Hepatocyte (in vitro differentiated cells): ENCODE data around the gene DOCK2. TPM values are rescaled to one million over a fixed set of nuclear protein-coding genes. Genes with fewer than 3 reads are reported as not detected.

Experiments used
- DNase-seq: peaks from one replicate; pipeline ENCODE4 v3.0.0-alpha.2; 2016; ENCODE audit warnings: low spot score
- H2AFZ ChIP-seq: fragments of 200-600 bp; sonication (generic); 2 replicates; pipeline ENCODE4 v1.6.0; 2016; ENCODE audit warnings: antibody characterized with exemption, mild to moderate bottlenecking
- H3K27ac ChIP-seq: fragments of 200-600 bp; sonication (generic); 2 replicates; pipeline ENCODE4 v1.5.1; 2016; ENCODE audit warnings: mild to moderate bottlenecking
- H3K27me3 ChIP-seq: fragments of 200-600 bp; sonication (generic); 2 replicates; pipeline ENCODE4 v1.6.1; 2016
- H3K36me3 ChIP-seq: fragments of 200-600 bp; sonication (generic); replicated peaks from 2 replicates; pipeline ENCODE4 v1.5.1; 2016; ENCODE audit warnings: low read depth; ENCODE audit not compliant: insufficient read depth
- H3K4me1 ChIP-seq: fragments of 200-600 bp; sonication (generic); 2 replicates; pipeline ENCODE4 v1.5.1; 2016; ENCODE audit warnings: mild to moderate bottlenecking, moderate library complexity; ENCODE audit not compliant: insufficient read depth
- H3K4me2 ChIP-seq: fragments of 200-600 bp; sonication (generic); 2 replicates; pipeline ENCODE4 v1.6.0; 2016
- H3K4me3 ChIP-seq: fragments of 200-600 bp; sonication (generic); 2 replicates; pipeline ENCODE4 v1.5.1; 2016; ENCODE audit warnings: mild to moderate bottlenecking
- H3K79me2 ChIP-seq: fragments of 200-600 bp; sonication (generic); 2 replicates; pipeline ENCODE4 v1.6.0; 2017; ENCODE audit warnings: mild to moderate bottlenecking
- H3K9me2 ChIP-seq: fragments of 200-600 bp; sonication (generic); replicated peaks from 2 replicates; pipeline ENCODE4 v1.6.0; 2017; ENCODE audit warnings: mild to moderate bottlenecking; ENCODE audit not compliant: insufficient read depth
- H3K9me3 ChIP-seq: fragments of 200-600 bp; sonication (generic); 2 replicates; pipeline ENCODE4 v1.5.1; 2016; ENCODE audit warnings: low read depth, mild to moderate bottlenecking
- H4K20me1 ChIP-seq: fragments of 200-600 bp; sonication (generic); 2 replicates; pipeline ENCODE4 v1.6.0; 2016; ENCODE audit warnings: mild to moderate bottlenecking; ENCODE audit not compliant: insufficient read depth, poor library complexity, severe bottlenecking
- EZH2 ChIP-seq: fragments of 200-600 bp; sonication (generic); IDR thresholded peaks from 2 replicates; pipeline ENCODE4 v1.6.1; 2016; ENCODE audit warnings: antibody characterized with exemption, mild to moderate bottlenecking, borderline replicate concordance
- EZH2phosphoT487 ChIP-seq: fragments of 200-600 bp; sonication (generic); IDR thresholded peaks from one replicate; pipeline ENCODE4 v1.6.1; 2018; ENCODE audit warnings: antibody characterized with exemption, mild to moderate bottlenecking, low read depth, moderate library complexity; ENCODE audit not compliant: unreplicated experiment, severe bottlenecking
- WGBS: methylation state at CpG from one replicate; pipeline ENCODE4 v1.1.6; 2016; ENCODE audit warnings: low lambda C conversion rate; ENCODE audit errors: missing lambda C conversion rate; 5-methylcytosine and 5-hydroxymethylcytosine counted together
- polyA plus RNA-seq: library from polyadenylated mRNA; unstranded; fragments of >200 nt; fragmentation: Nextera tagmentation; extraction: Ambion mirVana; gene quantifications from 2 replicates; pipeline ENCODE4 v1.2.1, GENCODE V29; 2016
- total RNA-seq: library from RNA; depleted of rRNA; stranded (reverse); fragments of >200 nt; gene quantifications from 2 replicates; pipeline ENCODE4 v1.2.3, GENCODE V29; 2014
- TF ChIP-seq, protein P1 (sequence below): fragments of 200-600 bp; sonication (generic); IDR thresholded peaks from 2 replicates; pipeline ENCODE4 v1.5.1; 2016; ENCODE audit warnings: antibody characterized with exemption, mild to moderate bottlenecking; ENCODE audit not compliant: poor library complexity

Gene DOCK2
- total and polyA plus RNA-seq, 2 experiments from 2014 or later, result 0.60 TPM; not detected in 1

DNA sequence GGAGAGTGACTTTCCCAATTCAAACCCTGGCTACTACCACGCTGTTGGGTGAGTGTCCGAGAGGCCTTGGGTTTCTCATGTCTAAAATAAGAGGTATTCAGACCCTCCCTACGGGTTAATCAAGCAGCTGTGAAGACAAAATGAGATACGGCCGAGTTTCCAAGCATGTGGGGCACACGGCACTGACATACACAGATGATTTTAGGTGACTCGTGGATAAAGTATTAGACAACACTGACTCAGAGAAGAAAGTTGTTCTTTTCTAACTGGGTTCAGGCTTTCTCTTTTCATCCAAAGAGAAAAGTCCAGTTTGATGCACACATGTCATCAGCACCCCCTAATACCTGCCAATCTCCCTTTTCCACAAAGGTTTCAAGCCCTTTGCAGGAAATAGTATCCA lies 484.2 kb downstream of the DOCK2 start:
- no peak overlapping the region for H2AFZ ChIP-seq
- no peaks in the 10 kb centered on the region for H3K79me2 ChIP-seq
- H3K9me2 ChIP-seq, result no peaks in the 10 kb centered on the region
- no peaks in the 10 kb centered on the region for H3K27me3 ChIP-seq
- 78% methylated on average over 7 of the region's 7 CpGs for WGBS
- no peak overlapping the region for H3K27ac ChIP-seq
- H3K9me3 ChIP-seq, result no peaks in the 10 kb centered on the region
- no peak for TF ChIP-seq EZH2
- no peak for TF ChIP-seq EZH2phosphoT487
- TF ChIP-seq, protein P1, sequence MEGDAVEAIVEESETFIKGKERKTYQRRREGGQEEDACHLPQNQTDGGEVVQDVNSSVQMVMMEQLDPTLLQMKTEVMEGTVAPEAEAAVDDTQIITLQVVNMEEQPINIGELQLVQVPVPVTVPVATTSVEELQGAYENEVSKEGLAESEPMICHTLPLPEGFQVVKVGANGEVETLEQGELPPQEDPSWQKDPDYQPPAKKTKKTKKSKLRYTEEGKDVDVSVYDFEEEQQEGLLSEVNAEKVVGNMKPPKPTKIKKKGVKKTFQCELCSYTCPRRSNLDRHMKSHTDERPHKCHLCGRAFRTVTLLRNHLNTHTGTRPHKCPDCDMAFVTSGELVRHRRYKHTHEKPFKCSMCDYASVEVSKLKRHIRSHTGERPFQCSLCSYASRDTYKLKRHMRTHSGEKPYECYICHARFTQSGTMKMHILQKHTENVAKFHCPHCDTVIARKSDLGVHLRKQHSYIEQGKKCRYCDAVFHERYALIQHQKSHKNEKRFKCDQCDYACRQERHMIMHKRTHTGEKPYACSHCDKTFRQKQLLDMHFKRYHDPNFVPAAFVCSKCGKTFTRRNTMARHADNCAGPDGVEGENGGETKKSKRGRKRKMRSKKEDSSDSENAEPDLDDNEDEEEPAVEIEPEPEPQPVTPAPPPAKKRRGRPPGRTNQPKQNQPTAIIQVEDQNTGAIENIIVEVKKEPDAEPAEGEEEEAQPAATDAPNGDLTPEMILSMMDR, result no peak
- H3K4me1 ChIP-seq, result no peaks in the 10 kb centered on the region
- no peaks in the 10 kb centered on the region for H3K36me3 ChIP-seq
- no peak for DNase-seq
- no peak overlapping the region for H3K4me2 ChIP-seq
- H3K4me3 ChIP-seq, result no peak overlapping the region
- no peaks in the 10 kb centered on the region for H4K20me1 ChIP-seq

DNA sequence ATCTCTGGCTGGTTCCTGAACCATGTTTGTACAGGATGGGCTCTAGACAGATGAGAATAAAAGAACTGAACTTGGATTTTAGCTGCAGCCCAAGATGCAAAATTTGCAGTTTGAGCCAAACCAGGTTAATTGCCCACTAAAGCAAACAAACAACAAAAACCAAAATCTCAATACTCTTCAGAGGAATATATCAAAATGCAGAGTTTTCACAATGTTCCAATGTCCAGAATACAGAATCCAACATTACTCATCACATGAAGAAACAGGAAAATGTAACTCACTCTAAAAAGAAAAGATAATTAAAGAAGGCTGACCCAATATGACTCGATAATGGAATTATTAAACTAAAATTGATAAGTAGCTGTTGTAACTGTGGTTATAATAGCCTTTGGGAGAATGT lies 489.0 kb downstream of the DOCK2 start:
- no peaks in the 10 kb centered on the region for H3K79me2 ChIP-seq
- TF ChIP-seq, protein P1, result no peak
- TF ChIP-seq EZH2, result no peak
- TF ChIP-seq EZH2phosphoT487, result no peak
- no peaks in the 10 kb centered on the region for H3K9me2 ChIP-seq
- no peak overlapping the region for H3K4me3 ChIP-seq
- WGBS, result 85% methylated on average over 1 of the region's 1 CpG
- H2AFZ ChIP-seq, result no peak overlapping the region
- no peaks in the 10 kb centered on the region for H3K9me3 ChIP-seq
- no peaks in the 10 kb centered on the region for H3K4me1 ChIP-seq
- H4K20me1 ChIP-seq, result no peaks in the 10 kb centered on the region
- H3K36me3 ChIP-seq, result no peaks in the 10 kb centered on the region
- no peaks in the 10 kb centered on the region for H3K27me3 ChIP-seq
- no peak overlapping the region for H3K4me2 ChIP-seq
- DNase-seq, result no peak
- H3K27ac ChIP-seq, result no peak overlapping the region

DNA sequence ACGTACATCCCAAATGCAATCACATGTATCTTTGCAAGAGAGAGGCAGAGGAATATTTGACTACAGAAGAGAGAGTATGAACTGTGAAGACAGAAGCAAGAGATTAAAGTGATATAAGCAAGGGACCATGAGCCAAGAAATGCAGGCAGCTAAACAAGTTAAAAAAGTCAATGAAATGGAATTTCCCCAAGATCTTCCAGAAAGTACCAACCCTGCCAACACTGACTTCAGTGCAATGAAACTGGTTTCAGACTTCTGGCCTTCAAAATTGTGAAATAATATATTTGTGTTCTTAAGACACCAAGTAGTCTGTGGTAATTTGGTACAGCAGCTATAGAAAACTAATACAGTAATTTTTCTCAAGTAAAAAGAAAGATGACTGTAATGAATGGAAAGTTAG lies 489.6 kb downstream of the DOCK2 start:
- no peak for TF ChIP-seq EZH2
- TF ChIP-seq EZH2phosphoT487, result no peak
- TF ChIP-seq, protein P1, result no peak
- Histone ChIP-seq H3K9me3 (no peaks in the 10 kb centered on the region), H3K9me2 (no peaks in the 10 kb centered on the region), H3K4me1 (no peaks in the 10 kb centered on the region), H3K79me2 (no peaks in the 10 kb centered on the region), H3K27ac (no peak overlapping the region), H3K27me3 (no peaks in the 10 kb centered on the region), H4K20me1 (no peaks in the 10 kb centered on the region), H3K36me3 (no peaks in the 10 kb centered on the region), H3K4me3 (no peak overlapping the region), H3K4me2 (no peak overlapping the region), H2AFZ (no peak overlapping the region)
- DNase-seq, result no peak
- WGBS, result 69% methylated on average over 1 of the region's 1 CpG

DNA sequence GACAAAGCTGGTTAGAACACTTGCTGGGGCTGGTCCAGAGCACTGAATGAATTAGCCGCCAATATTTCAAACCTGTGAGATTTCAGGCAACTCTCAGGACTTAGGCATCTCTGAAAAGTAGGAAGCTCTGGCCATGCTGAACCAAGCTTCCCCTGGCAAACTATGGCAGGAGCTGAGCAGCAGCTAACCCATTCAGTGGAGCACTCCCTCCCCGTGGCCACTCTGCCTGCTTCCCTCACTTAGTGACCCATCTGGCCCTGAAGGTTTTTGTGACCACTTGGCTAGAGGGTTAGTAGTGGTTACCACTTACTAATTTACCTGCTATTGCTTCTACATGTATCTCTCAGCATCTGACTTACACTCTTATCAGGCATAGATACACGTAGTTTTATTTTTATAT lies 494.2 kb downstream of the DOCK2 start:
- H4K20me1 ChIP-seq, result no peaks in the 10 kb centered on the region
- TF ChIP-seq EZH2, result no peak
- TF ChIP-seq EZH2phosphoT487, result no peak
- TF ChIP-seq, protein P1, result no peak
- no peak overlapping the region for H2AFZ ChIP-seq
- H3K4me3 ChIP-seq, result no peak overlapping the region
- H3K79me2 ChIP-seq, result no peaks in the 10 kb centered on the region
- WGBS, result 84% methylated on average over 3 of the region's 3 CpGs
- no peaks in the 10 kb centered on the region for H3K36me3 ChIP-seq
- no peaks in the 10 kb centered on the region for H3K9me3 ChIP-seq
- H3K4me2 ChIP-seq, result no peak overlapping the region
- H3K4me1 ChIP-seq, result no peaks in the 10 kb centered on the region
- no peak overlapping the region for H3K27ac ChIP-seq
- no peaks in the 10 kb centered on the region for H3K9me2 ChIP-seq
- no peaks in the 10 kb centered on the region for H3K27me3 ChIP-seq
- DNase-seq, result no peak
